Gastrocnemius medialis (tissue), 4 donors: ENCODE results near the gene METTL16.

Experiments used
- POLR2A ChIP-seq, 2 donors: fragments of 450-650 bp; IDR thresholded peaks; one replicate each; pipeline ENCODE4 v1.6.1; 2017; ENCODE audit warnings: antibody characterized with exemption in 2 of 2, mild to moderate bottlenecking in 2 of 2, moderate library complexity in 2 of 2
- TF ChIP-seq, protein P1 (sequence below), 5 experiments: fragments of 450-650 bp in 3 of 5; fragments of 200-600 bp in 2 of 5; sonication (generic) in 2 of 5; IDR thresholded peaks in 4 of 5; conservative IDR thresholded peaks in 1 of 5; 1 replicate in 4 of 5; 2 replicates in 1 of 5; pipeline ENCODE4 v1.5.1; 2016 to 2019; ENCODE audit warnings: antibody characterized with exemption in 5 of 5, mild to moderate bottlenecking in 3 of 5, moderate library complexity in 3 of 5

DNA sequence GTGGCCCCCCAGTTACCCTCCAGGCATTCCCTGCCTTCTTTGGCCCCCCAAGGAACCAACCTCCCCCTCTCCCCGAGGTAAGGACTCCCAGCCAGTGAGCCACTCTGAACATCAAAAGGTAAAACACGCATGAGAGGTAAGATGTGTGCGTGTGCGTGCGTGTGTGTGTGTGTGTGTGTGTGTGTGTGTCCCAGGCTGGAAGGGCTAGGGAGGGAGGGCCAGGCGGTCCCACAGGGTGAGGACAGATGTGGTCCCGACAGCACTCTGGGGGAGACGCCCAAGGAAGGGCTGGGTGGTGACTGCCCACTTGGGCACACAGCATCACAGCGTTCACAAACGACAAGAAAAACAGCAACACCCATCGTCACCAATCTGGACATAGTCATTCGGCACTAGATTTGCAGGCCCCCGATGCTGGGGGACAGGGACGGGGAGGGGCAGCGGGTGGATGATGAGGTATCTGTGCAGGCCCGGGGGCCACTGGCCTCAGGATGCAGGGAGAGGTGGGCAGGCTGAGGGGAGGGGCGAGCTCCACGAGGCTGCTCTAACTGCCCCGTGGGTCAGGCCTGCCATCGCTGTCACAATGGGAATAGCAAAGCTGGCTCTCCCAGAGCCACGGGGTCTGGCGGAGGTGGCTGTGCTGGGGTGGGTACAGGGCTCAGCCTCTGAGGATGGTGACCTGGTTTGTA, 127.1 kb downstream of the METTL16 start:
- TF ChIP-seq, protein P1, sequence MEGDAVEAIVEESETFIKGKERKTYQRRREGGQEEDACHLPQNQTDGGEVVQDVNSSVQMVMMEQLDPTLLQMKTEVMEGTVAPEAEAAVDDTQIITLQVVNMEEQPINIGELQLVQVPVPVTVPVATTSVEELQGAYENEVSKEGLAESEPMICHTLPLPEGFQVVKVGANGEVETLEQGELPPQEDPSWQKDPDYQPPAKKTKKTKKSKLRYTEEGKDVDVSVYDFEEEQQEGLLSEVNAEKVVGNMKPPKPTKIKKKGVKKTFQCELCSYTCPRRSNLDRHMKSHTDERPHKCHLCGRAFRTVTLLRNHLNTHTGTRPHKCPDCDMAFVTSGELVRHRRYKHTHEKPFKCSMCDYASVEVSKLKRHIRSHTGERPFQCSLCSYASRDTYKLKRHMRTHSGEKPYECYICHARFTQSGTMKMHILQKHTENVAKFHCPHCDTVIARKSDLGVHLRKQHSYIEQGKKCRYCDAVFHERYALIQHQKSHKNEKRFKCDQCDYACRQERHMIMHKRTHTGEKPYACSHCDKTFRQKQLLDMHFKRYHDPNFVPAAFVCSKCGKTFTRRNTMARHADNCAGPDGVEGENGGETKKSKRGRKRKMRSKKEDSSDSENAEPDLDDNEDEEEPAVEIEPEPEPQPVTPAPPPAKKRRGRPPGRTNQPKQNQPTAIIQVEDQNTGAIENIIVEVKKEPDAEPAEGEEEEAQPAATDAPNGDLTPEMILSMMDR (IDR thresholded peaks at IDR 0.05 in 4 of 5, conservative IDR thresholded peaks at IDR 0.05 in 1 of 5) = no peak
- TF ChIP-seq POLR2A (IDR thresholded peaks at IDR 0.05) = no peak
